ENCODE data around the gene ACAD10. TPM values are rescaled to one million over a fixed set of nuclear protein-coding genes. Genes with fewer than 3 reads are reported as not detected.

Gene ACAD10
- total and polyA plus RNA-seq, 2 experiments from 2014 or later, result 33.6 to 46.8 TPM

DNA sequence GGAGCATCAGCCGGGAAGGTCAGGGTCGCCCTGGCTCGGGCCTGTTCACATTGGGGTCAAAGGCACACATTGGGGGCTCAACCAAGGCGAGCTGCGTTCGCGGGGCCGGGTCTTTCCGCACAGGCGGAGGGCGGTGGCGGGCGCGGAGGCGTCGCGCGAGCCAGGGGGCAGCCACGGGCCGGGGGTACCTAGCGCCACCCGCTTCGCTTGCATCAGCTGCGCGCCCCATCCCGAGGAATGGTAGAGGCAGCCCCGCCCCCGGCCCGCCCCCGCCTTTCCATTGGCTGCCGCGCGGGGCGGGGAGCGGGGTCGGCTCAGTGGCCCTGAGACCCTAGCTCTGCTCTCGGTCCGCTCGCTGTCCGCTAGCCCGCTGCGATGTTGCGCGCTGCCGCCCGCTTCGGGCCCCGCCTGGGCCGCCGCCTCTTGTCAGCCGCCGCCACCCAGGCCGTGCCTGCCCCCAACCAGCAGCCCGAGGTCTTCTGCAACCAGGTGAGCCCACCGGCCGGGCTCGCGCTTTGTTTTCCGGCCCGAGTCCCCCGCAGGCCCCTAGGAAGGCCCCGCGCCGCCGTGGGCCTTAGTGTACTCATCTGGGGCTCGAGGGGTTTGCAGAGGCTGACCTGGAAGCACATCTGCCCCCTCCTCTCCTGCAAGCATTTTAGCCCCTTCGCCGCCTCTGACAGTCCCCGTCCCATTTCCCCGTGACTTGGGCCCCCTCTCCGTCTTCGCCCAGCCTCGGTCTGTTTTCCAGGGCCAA, 80.9 kb downstream of the ACAD10 start, which contains the start of gene ALDH2:
Gene ALDH2 (plus strand): TSS at position 326 of the 754 bp plus-strand sequence. CDS start 50 bp downstream, at position 376.
- Histone ChIP-seq H3K27ac (no peak within 1 kb of the TSS), H3K4me3 (peak within 1 kb of the TSS; percentile 53), H3K9me3 (ENCODE audit: low read depth) (no peaks in the 10 kb centered on the region), H3K36me3 (no peaks in the 10 kb centered on the region), H3K27me3 (no peaks in the 10 kb centered on the region), H3K4me1 (ENCODE audit: low read depth) (peaks cover 6% of the 10 kb centered on the region)
- peak; percentile 79 to 92 for DNase-seq (ENCODE audit: low read depth in 1 of 2, low spot score in 1 of 2)
- TF ChIP-seq, protein P1, sequence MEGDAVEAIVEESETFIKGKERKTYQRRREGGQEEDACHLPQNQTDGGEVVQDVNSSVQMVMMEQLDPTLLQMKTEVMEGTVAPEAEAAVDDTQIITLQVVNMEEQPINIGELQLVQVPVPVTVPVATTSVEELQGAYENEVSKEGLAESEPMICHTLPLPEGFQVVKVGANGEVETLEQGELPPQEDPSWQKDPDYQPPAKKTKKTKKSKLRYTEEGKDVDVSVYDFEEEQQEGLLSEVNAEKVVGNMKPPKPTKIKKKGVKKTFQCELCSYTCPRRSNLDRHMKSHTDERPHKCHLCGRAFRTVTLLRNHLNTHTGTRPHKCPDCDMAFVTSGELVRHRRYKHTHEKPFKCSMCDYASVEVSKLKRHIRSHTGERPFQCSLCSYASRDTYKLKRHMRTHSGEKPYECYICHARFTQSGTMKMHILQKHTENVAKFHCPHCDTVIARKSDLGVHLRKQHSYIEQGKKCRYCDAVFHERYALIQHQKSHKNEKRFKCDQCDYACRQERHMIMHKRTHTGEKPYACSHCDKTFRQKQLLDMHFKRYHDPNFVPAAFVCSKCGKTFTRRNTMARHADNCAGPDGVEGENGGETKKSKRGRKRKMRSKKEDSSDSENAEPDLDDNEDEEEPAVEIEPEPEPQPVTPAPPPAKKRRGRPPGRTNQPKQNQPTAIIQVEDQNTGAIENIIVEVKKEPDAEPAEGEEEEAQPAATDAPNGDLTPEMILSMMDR (IDR thresholded peaks at IDR 0.05; ENCODE audit: low read depth, low read length), result no peak

DNA sequence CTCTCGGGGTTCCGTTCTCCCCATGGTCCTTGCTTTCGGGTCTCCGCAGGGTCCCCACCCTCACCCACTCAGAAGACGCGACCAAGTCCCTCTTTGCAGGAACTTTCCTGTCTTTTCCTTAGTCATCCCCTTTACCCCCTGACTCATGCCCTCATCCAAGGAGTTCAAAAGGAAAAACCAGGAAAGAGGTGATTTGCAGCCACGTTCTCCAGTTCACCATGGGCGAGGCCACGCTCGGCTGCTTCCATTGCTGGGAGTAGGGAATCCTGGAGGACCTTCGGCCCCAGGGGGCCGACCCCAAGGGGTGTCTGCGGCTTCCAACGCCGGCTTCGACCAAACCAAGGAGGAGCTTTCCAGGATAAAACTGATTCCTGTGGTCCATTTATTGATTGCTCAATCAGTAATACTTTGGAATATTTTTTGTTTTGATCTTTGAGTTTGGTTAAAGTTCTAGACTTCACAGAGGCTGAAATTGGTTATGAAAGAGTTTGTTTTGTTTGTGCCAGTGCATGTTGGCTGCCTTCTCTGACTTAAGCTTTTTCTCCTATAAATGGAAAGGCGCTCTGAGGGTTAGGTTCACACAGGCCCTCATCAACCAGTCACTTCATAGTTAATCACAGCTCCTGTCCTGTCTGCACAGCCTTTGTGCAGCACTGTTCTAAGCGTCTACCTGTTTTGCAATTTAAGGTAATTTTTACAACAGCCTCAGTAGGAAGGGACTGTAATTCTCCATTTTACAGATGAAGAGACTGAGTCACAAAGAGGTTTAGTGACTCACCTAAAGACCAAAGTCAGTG, 81.7 kb downstream of the ACAD10 start:
- H3K4me1 ChIP-seq (ENCODE audit: low read depth), result peaks cover 6% of the 10 kb centered on the region
- H3K4me3 ChIP-seq, result peak overlapping the region; percentile 53
- no peaks in the 10 kb centered on the region for H3K9me3 ChIP-seq (ENCODE audit: low read depth)
- TF ChIP-seq, protein P1 (IDR thresholded peaks at IDR 0.05; ENCODE audit: low read depth, low read length), result no peak
- H3K27ac ChIP-seq, result no peak overlapping the region
- DNase-seq (ENCODE audit: low read depth in 1 of 2, low spot score in 1 of 2), result peak; percentile 34 to 35
- H3K27me3 ChIP-seq, result no peaks in the 10 kb centered on the region
- no peaks in the 10 kb centered on the region for H3K36me3 ChIP-seq

DNA sequence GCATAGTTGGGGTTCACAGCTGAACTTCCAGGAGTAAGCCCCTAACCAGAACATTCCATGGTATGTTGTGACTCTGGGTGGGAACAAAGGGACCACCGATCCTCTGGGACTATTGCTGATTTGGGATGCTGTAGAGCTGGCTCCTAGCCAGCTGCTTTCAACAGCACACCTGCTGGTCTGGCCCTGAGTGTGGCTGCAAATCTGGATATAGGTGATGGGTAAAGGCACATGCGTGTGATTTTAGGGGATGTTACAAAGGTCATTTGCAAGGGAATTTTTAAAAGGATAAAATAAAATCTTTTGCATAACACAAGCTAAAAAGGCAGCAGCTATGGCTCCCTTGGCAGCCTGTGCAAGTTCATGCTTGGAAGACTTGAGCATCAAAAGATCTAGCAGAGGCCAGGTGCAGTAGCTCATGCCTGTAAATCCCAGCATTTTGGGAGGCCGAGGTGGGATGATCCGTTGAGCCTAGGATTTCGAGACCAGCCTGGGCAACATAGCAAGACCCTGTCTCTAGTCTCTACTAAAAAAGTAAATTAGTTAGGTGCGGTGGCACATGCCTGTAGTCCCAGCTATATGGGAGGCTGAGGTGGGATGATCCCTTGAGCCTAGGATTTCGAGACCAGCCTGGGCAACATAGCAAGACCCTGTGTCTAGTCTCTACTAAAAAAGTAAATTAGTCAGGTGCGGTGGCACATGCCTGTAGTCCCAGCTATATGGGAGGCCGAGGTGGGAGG, 82.5 kb downstream of the ACAD10 start:
- H3K4me1 ChIP-seq (ENCODE audit: low read depth), result peaks cover 6% of the 10 kb centered on the region
- no peaks in the 10 kb centered on the region for H3K36me3 ChIP-seq
- no peak overlapping the region for H3K27ac ChIP-seq
- H3K9me3 ChIP-seq (ENCODE audit: low read depth), result no peaks in the 10 kb centered on the region
- TF ChIP-seq, protein P1 (IDR thresholded peaks at IDR 0.05; ENCODE audit: low read depth, low read length), result no peak
- H3K27me3 ChIP-seq, result no peaks in the 10 kb centered on the region
- no peak overlapping the region for H3K4me3 ChIP-seq
- DNase-seq (ENCODE audit: low read depth in 1 of 2, low spot score in 1 of 2), result no peak

DNA sequence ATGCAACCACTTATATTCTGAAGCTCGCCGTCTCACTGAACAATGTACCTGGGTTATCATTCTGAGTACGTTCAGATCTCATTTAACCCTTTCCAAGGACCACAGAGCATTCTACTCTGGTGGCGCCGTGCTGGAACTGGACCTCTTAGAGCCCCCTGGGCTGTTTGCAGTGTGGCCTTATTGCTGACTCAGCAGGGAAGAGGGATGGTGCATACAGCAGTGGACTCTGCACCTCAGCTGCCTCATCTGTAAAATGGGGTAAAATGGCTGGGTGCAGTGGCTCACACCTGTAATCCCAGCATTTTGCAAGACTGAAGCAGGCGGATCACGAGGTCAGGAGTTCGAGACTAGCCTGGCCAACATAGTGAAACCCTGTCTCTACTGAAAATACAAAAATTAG, 83.7 kb downstream of the ACAD10 start:
- TF ChIP-seq, protein P1 (IDR thresholded peaks at IDR 0.05; ENCODE audit: low read depth, low read length), result no peak
- Histone ChIP-seq H3K4me1 (ENCODE audit: low read depth) (peaks cover 16% of the 10 kb centered on the region), H3K27me3 (no peaks in the 10 kb centered on the region), H3K4me3 (no peak overlapping the region), H3K27ac (no peak overlapping the region), H3K36me3 (no peaks in the 10 kb centered on the region), H3K9me3 (ENCODE audit: low read depth) (no peaks in the 10 kb centered on the region)
- DNase-seq (ENCODE audit: low read depth in 1 of 2, low spot score in 1 of 2), result no peak

DNA sequence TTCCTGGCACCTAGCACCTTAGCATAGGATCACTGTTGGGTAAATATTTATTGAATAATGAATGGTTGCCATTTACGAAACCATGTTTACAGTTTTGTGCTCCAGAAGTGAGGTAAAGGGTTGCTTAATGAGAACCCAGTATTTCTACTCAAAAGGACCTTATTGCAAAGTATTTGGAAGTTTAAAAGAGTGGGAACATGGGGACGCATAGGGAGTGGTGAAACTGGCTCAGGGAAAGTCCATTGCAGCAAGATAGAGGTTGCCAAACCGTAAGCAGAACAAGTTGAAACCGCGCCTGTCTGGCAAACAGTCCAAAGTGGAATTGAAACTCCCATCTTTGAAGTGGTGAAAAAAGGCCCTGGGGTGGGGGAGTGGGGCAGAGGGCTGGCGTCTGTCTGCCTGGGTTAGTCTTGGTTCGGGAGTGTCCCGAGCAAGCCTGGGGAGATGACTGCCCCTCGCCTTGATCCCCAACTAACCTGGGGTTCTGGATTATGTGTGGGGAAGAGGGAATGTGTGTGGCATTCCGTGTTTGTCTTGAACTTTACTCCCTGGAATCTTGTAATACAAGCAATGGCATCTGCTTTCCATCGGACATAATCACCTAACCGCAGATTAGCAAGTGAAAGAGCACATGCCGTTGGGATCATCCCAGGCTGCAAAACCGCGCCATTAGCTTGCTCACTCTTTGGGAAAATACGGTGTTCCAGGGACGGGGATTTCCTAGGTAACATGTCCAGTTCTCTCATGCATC, 88.1 kb downstream of the ACAD10 start:
- Histone ChIP-seq H3K36me3 (no peaks in the 10 kb centered on the region), H3K27me3 (no peaks in the 10 kb centered on the region), H3K9me3 (ENCODE audit: low read depth) (no peaks in the 10 kb centered on the region), H3K4me3 (no peak overlapping the region), H3K27ac (peak overlapping the region; percentile 91), H3K4me1 (ENCODE audit: low read depth) (peaks cover 29% of the 10 kb centered on the region)
- TF ChIP-seq, protein P1 (IDR thresholded peaks at IDR 0.05; ENCODE audit: low read depth, low read length), result no peak
- DNase-seq (ENCODE audit: low read depth in 1 of 2, low spot score in 1 of 2), result peak in 1 of 2 donors; percentile 95

Measured in cardiac muscle cell (in vitro differentiated cells and primary cell).